Choroid plexus epithelial cell (primary cell): ENCODE results near the gene LBHD2.

Experiments
- DNase-seq: peaks from one replicate; pipeline ENCODE4 v3.0.0-alpha.2; 2010; ENCODE audit warnings: low read depth
- H3K4me3 ChIP-seq: 2 replicates; pipeline ENCODE4 v1.5.1; 2011; ENCODE audit warnings: low read depth, mild to moderate bottlenecking, control low read depth, low read length, moderate library complexity
- CTCF ChIP-seq: conservative IDR thresholded peaks from 2 replicates; pipeline ENCODE4 v1.5.1; 2011; ENCODE audit warnings: low read depth, mild to moderate bottlenecking, control low read depth, inconsistent platforms, low read length, moderate library complexity

LBHD2 gene

DNA sequence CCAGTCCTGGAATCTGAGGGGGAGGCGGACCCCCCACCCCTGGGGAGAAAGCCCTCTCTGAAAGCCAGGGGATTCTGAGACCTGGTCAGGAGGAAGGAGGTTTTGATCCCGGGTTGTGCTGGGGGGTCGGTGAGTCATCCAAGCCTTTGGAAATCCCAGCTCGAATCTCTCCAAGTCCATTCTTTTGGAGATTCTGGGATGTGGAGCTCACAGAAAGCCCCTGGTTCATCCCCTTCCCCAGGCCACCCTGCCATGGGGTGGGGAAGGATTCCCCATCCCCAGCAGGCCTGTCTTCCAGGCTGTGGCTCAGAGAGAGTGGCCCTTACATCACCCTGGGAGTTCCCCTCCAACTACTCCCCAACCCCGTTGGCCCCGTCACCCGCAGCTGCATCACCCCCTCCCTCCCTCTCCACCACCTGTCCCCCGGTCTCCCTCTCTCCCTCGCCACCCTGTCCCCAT lies 24.8 kb downstream of the LBHD2 start:
- peak; percentile 40 for DNase-seq
- no peak overlapping the region for H3K4me3 ChIP-seq
- TF ChIP-seq CTCF = no peak

GRCh38 chr14:103109535-103110441 lies 25.8 kb downstream of the LBHD2 start:
- no peak overlapping the region for H3K4me3 ChIP-seq
- no peak for TF ChIP-seq CTCF
- DNase-seq = peak; percentile 71

- TF ChIP-seq CTCF = no peak
- no peak for DNase-seq
- H3K4me3 ChIP-seq = no peak overlapping the region
These were observed 26.7 kb downstream of the LBHD2 start for GRCh38 chr14:103110681-103111231.

DNA sequence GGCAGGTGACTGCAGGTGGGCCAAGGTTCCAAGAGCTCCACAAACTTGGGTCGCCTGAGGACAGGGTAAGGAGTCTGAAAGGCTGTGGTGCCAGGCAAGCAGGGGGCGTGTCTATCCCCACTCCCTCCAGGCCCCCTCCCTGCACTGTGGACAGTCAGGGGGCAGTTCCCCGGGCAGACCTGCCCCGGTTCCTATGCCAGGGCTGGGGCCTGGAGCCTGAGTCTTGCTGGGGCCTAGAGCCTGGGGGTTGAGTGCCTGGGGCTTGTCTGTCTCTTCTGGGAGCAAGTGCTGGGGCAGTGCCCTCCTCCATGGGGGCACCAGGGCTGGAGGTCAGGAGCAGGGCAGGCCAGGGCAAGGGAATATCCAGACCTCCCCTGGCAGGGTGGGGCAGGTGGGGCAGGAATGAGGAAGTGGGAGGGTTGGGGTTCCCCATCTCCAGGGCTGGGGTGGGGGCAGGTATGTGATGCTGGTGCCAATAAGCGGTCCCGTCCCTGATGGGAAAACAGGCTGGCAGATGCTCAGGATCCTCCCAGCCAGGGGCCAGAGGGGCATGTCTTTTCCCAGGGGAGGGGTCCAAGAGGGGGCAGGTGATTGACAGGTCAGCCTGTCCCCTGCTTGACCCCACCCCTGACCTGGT lies 27.3 kb downstream of the LBHD2 start:
- H3K4me3 ChIP-seq = no peak overlapping the region
- DNase-seq = no peak
- no peak for TF ChIP-seq CTCF

DNA sequence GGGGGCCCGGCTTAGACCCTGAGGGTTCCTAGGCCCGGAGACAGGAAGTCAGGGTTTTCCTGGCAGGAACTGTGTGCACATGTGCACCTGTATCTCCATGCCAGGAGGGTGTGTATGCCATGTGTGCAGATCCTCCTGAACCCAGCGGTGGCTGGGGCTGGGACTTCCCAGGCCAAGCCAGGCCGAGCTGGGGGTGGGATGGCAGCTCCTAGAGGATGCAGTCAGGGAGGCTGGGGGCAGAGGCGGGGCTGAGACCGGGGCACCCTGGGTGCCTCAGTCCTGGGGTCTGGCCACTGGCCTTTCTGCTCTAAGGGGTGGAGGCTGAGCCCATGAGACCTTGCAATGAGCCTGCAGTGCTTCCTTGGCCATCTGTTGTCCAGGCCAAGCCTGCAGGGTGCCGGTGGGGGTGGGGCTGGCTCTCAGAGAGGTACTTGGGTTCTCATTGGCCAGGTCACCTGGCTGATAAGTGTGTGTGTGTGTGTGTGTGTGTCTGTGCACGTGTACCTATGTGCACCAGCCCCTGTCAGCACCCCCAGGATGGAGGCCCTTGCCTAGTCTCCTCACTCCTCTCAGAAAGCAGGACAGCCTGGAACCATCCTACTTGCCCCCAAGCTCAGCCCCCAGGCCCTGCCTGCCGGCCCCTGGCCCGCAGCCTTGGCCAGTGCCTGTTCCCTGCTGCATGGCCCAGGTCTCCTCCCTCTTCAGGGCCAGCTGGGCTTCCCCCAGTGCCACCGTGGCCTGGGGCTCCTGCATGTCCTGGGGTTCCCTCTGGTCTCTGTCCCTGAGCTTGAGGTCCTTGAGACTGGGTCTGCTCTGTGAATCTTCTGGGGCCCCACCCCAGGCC lies 28.6 kb downstream of the LBHD2 start:
- no peak for DNase-seq
- no peak for TF ChIP-seq CTCF
- H3K4me3 ChIP-seq = no peak overlapping the region

DNA sequence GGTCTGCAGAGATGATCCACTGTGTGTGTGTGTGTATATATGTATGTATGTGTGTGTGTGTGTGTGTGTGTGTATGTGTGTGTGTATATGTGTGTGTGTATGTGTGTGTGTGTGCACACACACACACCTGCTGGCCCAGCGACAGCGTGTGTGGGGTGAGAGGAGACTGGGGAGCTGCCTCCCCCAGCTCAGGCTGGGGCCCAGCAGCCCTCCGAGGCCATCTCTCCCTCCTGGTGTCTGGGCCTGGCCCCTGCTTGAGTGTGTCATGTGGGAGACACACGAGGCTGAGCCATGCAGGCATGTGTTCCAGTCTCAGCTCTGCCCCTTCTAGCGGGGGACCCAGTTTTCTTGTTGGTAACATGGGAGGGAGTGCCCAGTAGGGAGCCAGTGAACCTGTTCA lies 29.3 kb downstream of the LBHD2 start:
- H3K4me3 ChIP-seq = no peak overlapping the region
- no peak for DNase-seq
- TF ChIP-seq CTCF = no peak
